MCF 10A (cell line): ENCODE results near the gene SP6. TPM values are rescaled to one million over a fixed set of nuclear protein-coding genes. Genes with fewer than 3 reads are reported as not detected.

Experiments used
- BruUV-seq: library from RNA; stranded (reverse); fragments of 400-500 nt; replicated peaks from 2 replicates; lab custom pipeline; 2021; lab: Mats Ljungman, UMichigan
- CTCF ChIA-PET: fragments of 300-600 bp; sonication (Branson Sonifier 250); formaldehyde crosslinking; extraction: SDS; loops from one replicate; lab custom pipeline; 2021; ENCODE audit warnings: antibody characterized with exemption, inconsistent platforms; lab: Yijun Ruan, JAX
- POLR2A ChIA-PET: fragments of 300-600, 350-650 bp; sonication (Branson Sonifier 250); formaldehyde crosslinking; extraction: SDS; loops from one replicate; lab custom pipeline; 2020; ENCODE audit warnings: antibody characterized with exemption, inconsistent platforms; lab: Yijun Ruan, JAX
- DNase-seq: peaks from one replicate; pipeline ENCODE4 v3.0.0-alpha.2; 2018; ENCODE audit not compliant: unreplicated experiment
- H3K27ac Mint-ChIP-seq: one replicate; pipeline ENCODE4 v1.8.0; 2022; ENCODE audit warnings: mild to moderate bottlenecking, low read depth, mixed read lengths; ENCODE audit not compliant: unreplicated experiment
- H3K27me3 Mint-ChIP-seq: one replicate; pipeline ENCODE4 v1.8.0; 2022; ENCODE audit warnings: mixed read lengths; ENCODE audit not compliant: insufficient read depth, unreplicated experiment
- H3K36me3 Mint-ChIP-seq: one replicate; pipeline ENCODE4 v1.8.0; 2022; ENCODE audit warnings: mild to moderate bottlenecking, moderate library complexity, mixed read lengths; ENCODE audit not compliant: insufficient read depth, unreplicated experiment
- H3K4me1 Mint-ChIP-seq: one replicate; pipeline ENCODE4 v1.8.0; 2022; ENCODE audit warnings: mixed read lengths; ENCODE audit not compliant: insufficient read depth, unreplicated experiment
- H3K4me3 Mint-ChIP-seq: one replicate; pipeline ENCODE4 v1.8.0; 2022; ENCODE audit warnings: mild to moderate bottlenecking, moderate library complexity, mixed read lengths; ENCODE audit not compliant: unreplicated experiment
- H3K9me3 Mint-ChIP-seq: one replicate; pipeline ENCODE4 v1.8.0; 2022; ENCODE audit warnings: mixed read lengths; ENCODE audit not compliant: unreplicated experiment
- intact Hi-C: fragments of 100-400 bp; cut with micrococcal nuclease; formaldehyde crosslinking; loops from 2 replicates; pipeline ENCODE4 v1.14.1; 2022
- total RNA-seq: library from RNA; stranded (reverse); gene quantifications from 2 replicates; pipeline ENCODE4 v1.2.3, GENCODE V29; 2022
- TF ChIP-seq, protein P1 (sequence below): fragments of 200-600 bp; IDR thresholded peaks from one replicate; pipeline ENCODE4 v1.8.0; 2022; ENCODE audit warnings: antibody characterized with exemption, mild to moderate bottlenecking; ENCODE audit not compliant: unreplicated experiment

SP6 gene
- total RNA-seq, 1 experiment from 2014 or later, result 1.5 TPM

GRCh38 chr17:47857551-47858455 is 6.8 kb upstream of the SP6 start:
- CTCF ChIA-PET, result interaction anchor here (0.6 to 8.1 kb wide), 5 partner anchors 8 to 112 kb away, joined by 3 to 53 read pairs (median 6); partner anchors contain the start of gene SCRN2
- intact Hi-C loops, result no loop called here
- POLR2A ChIA-PET, result interaction anchor here (0.6 kb wide), 1 partner anchor 115 kb away, joined by 3 read pairs; no protein-coding TSS in a partner anchor
- DNase-seq, result no peak
- Mint-ChIP-seq H3K27ac (no peak overlapping the region), H3K27me3 (peaks cover 40% of the 10 kb centered on the region), H3K4me3 (no peak overlapping the region), H3K9me3 (no peaks in the 10 kb centered on the region), H3K4me1 (peaks cover 6% of the 10 kb centered on the region), H3K36me3 (no peaks in the 10 kb centered on the region)
- BruUV-seq, result no TSS peak
- TF ChIP-seq, protein P1, sequence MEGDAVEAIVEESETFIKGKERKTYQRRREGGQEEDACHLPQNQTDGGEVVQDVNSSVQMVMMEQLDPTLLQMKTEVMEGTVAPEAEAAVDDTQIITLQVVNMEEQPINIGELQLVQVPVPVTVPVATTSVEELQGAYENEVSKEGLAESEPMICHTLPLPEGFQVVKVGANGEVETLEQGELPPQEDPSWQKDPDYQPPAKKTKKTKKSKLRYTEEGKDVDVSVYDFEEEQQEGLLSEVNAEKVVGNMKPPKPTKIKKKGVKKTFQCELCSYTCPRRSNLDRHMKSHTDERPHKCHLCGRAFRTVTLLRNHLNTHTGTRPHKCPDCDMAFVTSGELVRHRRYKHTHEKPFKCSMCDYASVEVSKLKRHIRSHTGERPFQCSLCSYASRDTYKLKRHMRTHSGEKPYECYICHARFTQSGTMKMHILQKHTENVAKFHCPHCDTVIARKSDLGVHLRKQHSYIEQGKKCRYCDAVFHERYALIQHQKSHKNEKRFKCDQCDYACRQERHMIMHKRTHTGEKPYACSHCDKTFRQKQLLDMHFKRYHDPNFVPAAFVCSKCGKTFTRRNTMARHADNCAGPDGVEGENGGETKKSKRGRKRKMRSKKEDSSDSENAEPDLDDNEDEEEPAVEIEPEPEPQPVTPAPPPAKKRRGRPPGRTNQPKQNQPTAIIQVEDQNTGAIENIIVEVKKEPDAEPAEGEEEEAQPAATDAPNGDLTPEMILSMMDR, result no peak

- TF ChIP-seq, protein P1, result no peak
- Mint-ChIP-seq H3K9me3 (no peaks in the 10 kb centered on the region), H3K36me3 (no peaks in the 10 kb centered on the region), H3K27me3 (peaks cover 50% of the 10 kb centered on the region), H3K4me3 (no peak overlapping the region), H3K27ac (no peak overlapping the region), H3K4me1 (no peaks in the 10 kb centered on the region)
- intact Hi-C loops, result no loop called here
- POLR2A ChIA-PET, result interaction anchor here (0.7 kb wide), 1 partner anchor 79 kb away, joined by 3 read pairs; no protein-coding TSS in a partner anchor
- BruUV-seq, result no TSS peak
- no peak for DNase-seq
- CTCF ChIA-PET, result interaction anchor here (8.1 kb wide), 1 partner anchor 14 kb away, joined by 53 read pairs; the partner anchor contains the start of gene SCRN2
Measured at GRCh38 chr17:47856830-47857229, 5.9 kb upstream of the SP6 start.

- POLR2A ChIA-PET, result interaction anchor here (0.7 to 1.1 kb wide), 2 partner anchors 40 to 136 kb away, joined by 3 read pairs; partner anchors contain the start of gene SP2
- Mint-ChIP-seq H3K27me3 (peaks cover 50% of the 10 kb centered on the region), H3K4me3 (no peak overlapping the region), H3K4me1 (no peaks in the 10 kb centered on the region), H3K9me3 (no peaks in the 10 kb centered on the region), H3K36me3 (no peaks in the 10 kb centered on the region), H3K27ac (no peak overlapping the region)
- CTCF ChIA-PET, result interaction anchor here (8.1 to 18.5 kb wide), 2 partner anchors 13 to 33 kb away, joined by 53 to 523 read pairs; partner anchors contain the start of genes SCRN2 and SP2
- intact Hi-C loops, result no loop called here
- TF ChIP-seq, protein P1, result no peak
- DNase-seq, result no peak
- BruUV-seq, result no TSS peak
Measured at GRCh38 chr17:47855737-47856136, 4.8 kb upstream of the SP6 start.

DNA sequence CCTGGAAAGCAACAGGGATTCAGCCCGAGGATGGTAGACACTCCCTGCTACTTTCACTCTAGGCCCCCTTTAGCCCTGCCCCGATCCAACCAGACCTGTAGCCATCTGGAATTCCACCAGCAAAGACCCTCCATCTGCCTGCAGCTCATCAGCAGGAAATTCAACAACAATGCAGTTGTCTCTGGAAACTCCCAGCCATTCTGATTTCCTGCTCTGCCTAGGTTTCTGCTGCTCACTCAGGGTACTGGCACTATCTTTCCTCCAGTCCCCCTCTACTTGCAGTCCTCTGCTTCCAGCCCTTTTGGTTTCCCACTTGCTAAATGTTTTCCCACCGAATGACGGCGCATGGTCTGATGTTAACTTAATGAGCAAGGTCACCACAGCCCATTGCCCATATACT is 2.7 kb upstream of the SP6 start:
- H3K27ac Mint-ChIP-seq, result no peak overlapping the region
- no TSS peak for BruUV-seq

More for the DNA sequence above, 2.7 kb upstream of the SP6 start:
- TF ChIP-seq, protein P1, result no peak
- ChIA-PET POLR2A (interaction anchor here (1.2 kb wide), 1 partner anchor 9 kb away, joined by 4 read pairs; no protein-coding TSS in a partner anchor), CTCF (interaction anchor here (0.7 to 18.5 kb wide), 3 partner anchors 11 to 35 kb away, joined by 3 to 523 read pairs (median 53); partner anchors contain the start of genes SCRN2 and SP2)
- Mint-ChIP-seq H3K27me3 (peaks cover 50% of the 10 kb centered on the region), H3K4me3 (no peak overlapping the region), H3K4me1 (peaks cover 15% of the 10 kb centered on the region), H3K9me3 (no peaks in the 10 kb centered on the region), H3K36me3 (no peaks in the 10 kb centered on the region)
- no peak for DNase-seq
- intact Hi-C loops, result no loop called here
